Smooth muscle cell (in vitro differentiated cells): ENCODE measurements around the gene SPHKAP. TPM values are rescaled to one million over a fixed set of nuclear protein-coding genes. Genes with fewer than 3 reads are reported as not detected.
"Not testable (repeated sequence)": the region's sequence is repeated elsewhere in the genome, so short reads cannot be mapped to it uniquely, and the experiment has no call there.

Experiments
- DNase-seq: peaks from one replicate; lab custom pipeline; 2025; ENCODE audit not compliant: unreplicated experiment; lab: John Stamatoyannopoulos, UW
- H2AFZ ChIP-seq: fragments of 200-600 bp; sonication (generic); 2 replicates; pipeline ENCODE4 v1.6.0; 2016; ENCODE audit warnings: antibody characterized with exemption, low read depth, mild to moderate bottlenecking
- H3F3A ChIP-seq: fragments of 200-600 bp; sonication (generic); 2 replicates; pipeline ENCODE4 v1.6.0; 2017; ENCODE audit warnings: antibody characterized with exemption, low read depth
- H3K27ac ChIP-seq: fragments of 200-600 bp; sonication (generic); 2 replicates; pipeline ENCODE4 v1.5.1; 2016; ENCODE audit warnings: low read depth, mild to moderate bottlenecking
- H3K27me3 ChIP-seq: fragments of 200-600 bp; sonication (generic); 2 replicates; pipeline ENCODE4 v1.6.1; 2016; ENCODE audit warnings: low read depth, mild to moderate bottlenecking
- H3K36me3 ChIP-seq: fragments of 200-600 bp; sonication (generic); 2 replicates; pipeline ENCODE4 v1.5.1; 2016; ENCODE audit warnings: low read depth
- H3K4me1 ChIP-seq: fragments of 200-600 bp; sonication (generic); 2 replicates; pipeline ENCODE4 v1.5.1; 2016; ENCODE audit warnings: low read depth
- H3K4me2 ChIP-seq: fragments of 200-600 bp; sonication (generic); 2 replicates; pipeline ENCODE4 v1.6.0; 2016; ENCODE audit warnings: mild to moderate bottlenecking
- H3K4me3 ChIP-seq: fragments of 200-600 bp; sonication (generic); 2 replicates; pipeline ENCODE4 v1.5.1; 2016; ENCODE audit warnings: mild to moderate bottlenecking
- H3K79me2 ChIP-seq: fragments of 200-600 bp; sonication (generic); 2 replicates; pipeline ENCODE4 v1.6.0; 2016; ENCODE audit warnings: low read depth, mild to moderate bottlenecking
- H3K9ac ChIP-seq: fragments of 200-600 bp; sonication (generic); 2 replicates; pipeline ENCODE4 v1.6.0; 2016; ENCODE audit warnings: low read depth
- H3K9me3 ChIP-seq: fragments of 200-600 bp; sonication (generic); replicated peaks from 2 replicates; pipeline ENCODE4 v1.5.1; 2016; ENCODE audit warnings: low read depth
- H4K20me1 ChIP-seq: fragments of 200-600 bp; sonication (generic); 2 replicates; pipeline ENCODE4 v1.6.0; 2016; ENCODE audit warnings: low read depth
- CTCF ChIP-seq: fragments of 200-600 bp; sonication (generic); IDR thresholded peaks from 2 replicates; pipeline ENCODE4 v1.5.1; 2017; ENCODE audit warnings: borderline replicate concordance, mild to moderate bottlenecking, antibody characterized with exemption; ENCODE audit not compliant: insufficient read depth, poor library complexity, severe bottlenecking
- WGBS: methylation state at CpG from one replicate; pipeline ENCODE4 v1.1.7; 2016; ENCODE audit warnings: low lambda C conversion rate; 5-methylcytosine and 5-hydroxymethylcytosine counted together
- polyA plus RNA-seq: library from polyadenylated mRNA; unstranded; fragments of >200 nt; fragmentation: Nextera tagmentation; extraction: Ambion mirVana; gene quantifications from 2 replicates; pipeline ENCODE4 v1.2.1, GENCODE V29; 2016
- total RNA-seq: library from RNA; depleted of rRNA; stranded (reverse); fragments of >200 nt; gene quantifications from 2 replicates; pipeline ENCODE4 v1.2.3, GENCODE V29; 2014

The SPHKAP gene
- total and polyA plus RNA-seq, 2 experiments from 2014 or later = not detected

GRCh38 chr2:227942965-227943364 lies 238.5 kb downstream of the SPHKAP start:
- no peaks in the 10 kb centered on the region for H3K27me3 ChIP-seq
- no peaks in the 10 kb centered on the region for H3K36me3 ChIP-seq
- H3K4me1 ChIP-seq = no peaks in the 10 kb centered on the region
- no peak for TF ChIP-seq CTCF
- H3K9ac ChIP-seq = no peak overlapping the region
- no peak overlapping the region for H3K27ac ChIP-seq
- no peaks in the 10 kb centered on the region for H3K79me2 ChIP-seq
- 94% methylated on average over 2 of the region's 2 CpGs for WGBS
- no peaks in the 10 kb centered on the region for H3F3A ChIP-seq
- H3K9me3 ChIP-seq = no peaks in the 10 kb centered on the region
- DNase-seq = no peak
- H3K4me2 ChIP-seq = no peak overlapping the region
- H2AFZ ChIP-seq = no peak overlapping the region
- H4K20me1 ChIP-seq = no peaks in the 10 kb centered on the region
- no peak overlapping the region for H3K4me3 ChIP-seq

- 89% methylated on average over 2 of the region's 2 CpGs for WGBS
- Histone ChIP-seq H3F3A (no peaks in the 10 kb centered on the region), H3K27ac (no peak overlapping the region), H3K9me3 (no peaks in the 10 kb centered on the region), H3K4me2 (no peak overlapping the region), H3K4me3 (no peak overlapping the region), H3K79me2 (no peaks in the 10 kb centered on the region), H4K20me1 (no peaks in the 10 kb centered on the region), H3K4me1 (no peaks in the 10 kb centered on the region), H3K9ac (no peak overlapping the region), H3K27me3 (no peaks in the 10 kb centered on the region), H2AFZ (no peak overlapping the region), H3K36me3 (no peaks in the 10 kb centered on the region)
- no peak for TF ChIP-seq CTCF
- DNase-seq = no peak
Measured at GRCh38 chr2:227942021-227942420, 239.5 kb downstream of the SPHKAP start.

- H3K9me3 ChIP-seq = no peaks in the 10 kb centered on the region
- H3K27ac ChIP-seq = no peak overlapping the region
- H3K9ac ChIP-seq = no peak overlapping the region
- H3F3A ChIP-seq = no peaks in the 10 kb centered on the region
- H3K4me3 ChIP-seq = no peak overlapping the region
- DNase-seq = no peak
- peak; percentile 63 for TF ChIP-seq CTCF
- H3K4me2 ChIP-seq = no peak overlapping the region
- peak overlapping the region; percentile 67 for H2AFZ ChIP-seq
- no peaks in the 10 kb centered on the region for H3K79me2 ChIP-seq
- H3K36me3 ChIP-seq = no peaks in the 10 kb centered on the region
- WGBS = 45% methylated on average over 11 of the region's 11 CpGs
- no peaks in the 10 kb centered on the region for H3K27me3 ChIP-seq
- H3K4me1 ChIP-seq = no peaks in the 10 kb centered on the region
- H4K20me1 ChIP-seq = no peaks in the 10 kb centered on the region
Measured at GRCh38 chr2:227939271-227940027, 242.0 kb downstream of the SPHKAP start.

DNA sequence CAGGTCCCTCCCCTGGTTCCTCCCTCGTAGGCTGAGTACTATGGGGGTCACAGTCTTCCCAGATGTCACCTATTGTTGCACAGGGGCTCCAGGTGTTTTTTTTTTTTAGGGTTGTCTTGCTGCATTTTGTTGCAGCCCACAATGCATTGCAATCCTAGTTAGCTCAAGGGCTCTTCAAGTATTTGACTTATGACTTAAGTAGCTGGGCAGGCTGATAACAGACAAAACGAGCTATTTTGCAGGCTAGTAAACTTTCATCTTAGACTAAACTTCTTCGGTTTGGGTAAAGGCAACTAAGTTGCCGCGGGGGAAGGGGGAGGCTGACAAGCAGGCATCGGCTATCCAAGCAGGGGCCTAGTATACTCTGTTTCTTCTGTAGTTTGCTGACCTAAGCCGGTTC lies 245.2 kb downstream of the SPHKAP start:
- not testable (repeated sequence) for H2AFZ ChIP-seq, H3K9me3 ChIP-seq, H3K4me2 ChIP-seq, H3K4me3 ChIP-seq, DNase-seq, H3K4me1 ChIP-seq, H3K9ac ChIP-seq, H4K20me1 ChIP-seq, H3K27me3 ChIP-seq, H3K79me2 ChIP-seq, H3K36me3 ChIP-seq, H3F3A ChIP-seq, H3K27ac ChIP-seq
- WGBS = 50% methylated on average over 7 of the region's 7 CpGs
